ENCODE data around the gene CALCOCO1. TPM values are rescaled to one million over a fixed set of nuclear protein-coding genes. Genes with fewer than 3 reads are reported as not detected.

CALCOCO1 gene
- total RNA-seq, 1 experiment from 2014 or later = 27.0 TPM

DNA sequence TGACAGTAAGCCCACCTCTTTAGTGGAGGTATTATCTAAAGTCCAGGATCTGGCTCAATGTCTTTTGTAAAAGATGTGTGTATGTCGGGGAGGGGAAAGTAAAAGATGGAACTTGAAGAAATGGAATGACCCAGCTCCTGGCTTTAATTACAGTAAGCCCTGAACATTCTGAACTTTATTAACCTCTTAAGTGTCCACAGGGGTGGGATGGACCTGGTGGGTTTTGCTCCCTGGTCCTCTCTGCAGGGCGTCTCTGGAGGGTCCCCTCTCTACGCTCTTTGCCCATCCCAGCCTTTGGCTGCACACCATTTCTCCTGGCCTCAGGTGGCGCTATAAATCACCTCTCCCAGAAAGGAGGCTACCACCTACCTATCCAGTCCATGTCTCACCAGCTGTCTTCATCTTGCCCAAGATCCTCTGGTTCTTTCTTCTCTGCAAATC lies 28.2 kb upstream of the CALCOCO1 start:
- TF ChIP-seq IRF2 (CRISPR knock-in tag; IDR thresholded peaks at IDR 0.05; ENCODE audit: borderline replicate concordance, low read depth) (no peak), ETV6 (CRISPR knock-in tag; IDR thresholded peaks at IDR 0.05) (no peak), ZNF416 (CRISPR knock-in tag; IDR thresholded peaks at IDR 0.05) (no peak), ZNF121 (CRISPR knock-in tag; IDR thresholded peaks at IDR 0.05) (no peak), NFYB (CRISPR knock-in tag; conservative IDR thresholded peaks at IDR 0.05; ENCODE audit: low read depth) (no peak), TEAD4 (CRISPR knock-in tag; IDR thresholded peaks at IDR 0.05) (no peak), RORB (CRISPR knock-in tag; IDR thresholded peaks at IDR 0.05) (no peak), EMX1 (CRISPR knock-in tag; IDR thresholded peaks at IDR 0.05) (no peak)
- TF ChIP-seq, protein P1, sequence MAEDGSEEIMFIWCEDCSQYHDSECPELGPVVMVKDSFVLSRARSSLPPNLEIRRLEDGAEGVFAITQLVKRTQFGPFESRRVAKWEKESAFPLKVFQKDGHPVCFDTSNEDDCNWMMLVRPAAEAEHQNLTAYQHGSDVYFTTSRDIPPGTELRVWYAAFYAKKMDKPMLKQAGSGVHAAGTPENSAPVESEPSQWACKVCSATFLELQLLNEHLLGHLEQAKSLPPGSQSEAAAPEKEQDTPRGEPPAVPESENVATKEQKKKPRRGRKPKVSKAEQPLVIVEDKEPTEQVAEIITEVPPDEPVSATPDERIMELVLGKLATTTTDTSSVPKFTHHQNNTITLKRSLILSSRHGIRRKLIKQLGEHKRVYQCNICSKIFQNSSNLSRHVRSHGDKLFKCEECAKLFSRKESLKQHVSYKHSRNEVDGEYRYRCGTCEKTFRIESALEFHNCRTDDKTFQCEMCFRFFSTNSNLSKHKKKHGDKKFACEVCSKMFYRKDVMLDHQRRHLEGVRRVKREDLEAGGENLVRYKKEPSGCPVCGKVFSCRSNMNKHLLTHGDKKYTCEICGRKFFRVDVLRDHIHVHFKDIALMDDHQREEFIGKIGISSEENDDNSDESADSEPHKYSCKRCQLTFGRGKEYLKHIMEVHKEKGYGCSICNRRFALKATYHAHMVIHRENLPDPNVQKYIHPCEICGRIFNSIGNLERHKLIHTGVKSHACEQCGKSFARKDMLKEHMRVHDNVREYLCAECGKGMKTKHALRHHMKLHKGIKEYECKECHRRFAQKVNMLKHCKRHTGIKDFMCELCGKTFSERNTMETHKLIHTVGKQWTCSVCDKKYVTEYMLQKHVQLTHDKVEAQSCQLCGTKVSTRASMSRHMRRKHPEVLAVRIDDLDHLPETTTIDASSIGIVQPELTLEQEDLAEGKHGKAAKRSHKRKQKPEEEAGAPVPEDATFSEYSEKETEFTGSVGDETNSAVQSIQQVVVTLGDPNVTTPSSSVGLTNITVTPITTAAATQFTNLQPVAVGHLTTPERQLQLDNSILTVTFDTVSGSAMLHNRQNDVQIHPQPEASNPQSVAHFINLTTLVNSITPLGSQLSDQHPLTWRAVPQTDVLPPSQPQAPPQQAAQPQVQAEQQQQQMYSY (CRISPR knock-in tag; IDR thresholded peaks at IDR 0.05) = no peak
- TF ChIP-seq, protein P2, sequence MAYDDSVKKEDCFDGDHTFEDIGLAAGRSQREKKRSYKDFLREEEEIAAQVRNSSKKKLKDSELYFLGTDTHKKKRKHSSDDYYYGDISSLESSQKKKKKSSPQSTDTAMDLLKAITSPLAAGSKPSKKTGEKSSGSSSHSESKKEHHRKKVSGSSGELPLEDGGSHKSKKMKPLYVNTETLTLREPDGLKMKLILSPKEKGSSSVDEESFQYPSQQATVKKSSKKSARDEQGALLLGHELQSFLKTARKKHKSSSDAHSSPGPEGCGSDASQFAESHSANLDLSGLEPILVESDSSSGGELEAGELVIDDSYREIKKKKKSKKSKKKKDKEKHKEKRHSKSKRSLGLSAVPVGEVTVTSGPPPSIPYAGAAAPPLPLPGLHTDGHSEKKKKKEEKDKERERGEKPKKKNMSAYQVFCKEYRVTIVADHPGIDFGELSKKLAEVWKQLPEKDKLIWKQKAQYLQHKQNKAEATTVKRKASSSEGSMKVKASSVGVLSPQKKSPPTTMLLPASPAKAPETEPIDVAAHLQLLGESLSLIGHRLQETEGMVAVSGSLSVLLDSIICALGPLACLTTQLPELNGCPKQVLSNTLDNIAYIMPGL (CRISPR knock-in tag; IDR thresholded peaks at IDR 0.05) = no peak
- CTCF ChIA-PET = interaction anchor here (0.7 to 4.9 kb wide), 14 partner anchors 10 to 410 kb away, joined by 3 to 224 read pairs (median 7); partner anchors contain the start of gene HOXC10
- 0 out of 2 replicates have a peak overlapping the region, but pooled peaks have one; percentile 26 for H3K27ac Mint-ChIP-seq
- no peaks in the 10 kb centered on the region for H3K36me3 Mint-ChIP-seq
- POLR2A ChIA-PET = interaction anchor here (0.7 to 1.0 kb wide), 2 partner anchors 8 to 197 kb away, joined by 3 read pairs; no protein-coding TSS in a partner anchor
- H3K4me1 Mint-ChIP-seq = no peaks in the 10 kb centered on the region; the same call in none of the 2 replicates
- peaks cover 9% of the 10 kb centered on the region; the same call in 1 of the 2 replicates for H3K27me3 Mint-ChIP-seq (ENCODE audit: low read depth)
- ATAC-seq (peak; percentile 43), DNase-seq (ENCODE audit: low spot score) (peak; percentile 54)
- peak overlapping the region; percentile 65 for H3K4me3 Mint-ChIP-seq
- no peaks in the 10 kb centered on the region for H3K9me3 Mint-ChIP-seq

DNA sequence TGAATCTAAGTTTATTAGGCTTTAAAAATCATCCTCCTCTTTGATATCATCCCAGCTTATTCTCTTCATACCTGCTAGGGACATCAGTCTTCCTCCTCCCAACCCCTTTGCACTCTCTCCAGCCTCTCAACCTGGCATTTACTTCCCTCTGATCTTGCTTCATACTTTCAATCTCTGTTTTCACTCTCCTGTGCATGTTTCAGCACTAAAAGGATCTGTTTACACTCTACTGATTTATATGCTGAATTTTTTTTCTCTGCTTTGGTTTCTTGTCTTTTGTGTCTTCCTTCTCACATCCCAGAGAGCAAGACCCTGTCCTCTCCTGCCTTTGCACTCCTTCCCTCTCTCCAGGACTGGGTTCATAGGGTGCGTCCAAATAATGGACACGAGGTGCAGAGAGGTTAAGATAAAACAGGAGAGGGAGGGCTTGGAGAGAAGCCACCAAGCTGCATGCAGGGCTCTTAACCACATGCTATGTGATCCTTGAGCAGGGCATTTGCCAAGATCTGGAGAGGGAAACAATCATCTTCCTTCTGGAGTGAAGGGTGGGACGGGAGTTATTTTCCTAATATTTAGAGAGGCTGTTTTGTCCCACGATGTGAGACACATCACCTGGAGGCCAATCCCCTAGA lies 27.5 kb upstream of the CALCOCO1 start:
- POLR2A ChIA-PET = no interaction called here
- H3K9me3 Mint-ChIP-seq = no peaks in the 10 kb centered on the region
- H3K36me3 Mint-ChIP-seq = no peaks in the 10 kb centered on the region
- CTCF ChIA-PET = interaction anchor here (4.0 to 4.9 kb wide), 2 partner anchors 10 to 197 kb away, joined by 26 to 224 read pairs; no protein-coding TSS in a partner anchor
- H3K4me1 Mint-ChIP-seq = no peaks in the 10 kb centered on the region; the same call in none of the 2 replicates
- H3K27me3 Mint-ChIP-seq (ENCODE audit: low read depth) = peaks cover 7% of the 10 kb centered on the region; the same call in 1 of the 2 replicates
- no peak overlapping the region for H3K27ac Mint-ChIP-seq
- TF ChIP-seq, protein P1 (CRISPR knock-in tag; IDR thresholded peaks at IDR 0.05) = peak; percentile 61
- TF ChIP-seq, protein P3, sequence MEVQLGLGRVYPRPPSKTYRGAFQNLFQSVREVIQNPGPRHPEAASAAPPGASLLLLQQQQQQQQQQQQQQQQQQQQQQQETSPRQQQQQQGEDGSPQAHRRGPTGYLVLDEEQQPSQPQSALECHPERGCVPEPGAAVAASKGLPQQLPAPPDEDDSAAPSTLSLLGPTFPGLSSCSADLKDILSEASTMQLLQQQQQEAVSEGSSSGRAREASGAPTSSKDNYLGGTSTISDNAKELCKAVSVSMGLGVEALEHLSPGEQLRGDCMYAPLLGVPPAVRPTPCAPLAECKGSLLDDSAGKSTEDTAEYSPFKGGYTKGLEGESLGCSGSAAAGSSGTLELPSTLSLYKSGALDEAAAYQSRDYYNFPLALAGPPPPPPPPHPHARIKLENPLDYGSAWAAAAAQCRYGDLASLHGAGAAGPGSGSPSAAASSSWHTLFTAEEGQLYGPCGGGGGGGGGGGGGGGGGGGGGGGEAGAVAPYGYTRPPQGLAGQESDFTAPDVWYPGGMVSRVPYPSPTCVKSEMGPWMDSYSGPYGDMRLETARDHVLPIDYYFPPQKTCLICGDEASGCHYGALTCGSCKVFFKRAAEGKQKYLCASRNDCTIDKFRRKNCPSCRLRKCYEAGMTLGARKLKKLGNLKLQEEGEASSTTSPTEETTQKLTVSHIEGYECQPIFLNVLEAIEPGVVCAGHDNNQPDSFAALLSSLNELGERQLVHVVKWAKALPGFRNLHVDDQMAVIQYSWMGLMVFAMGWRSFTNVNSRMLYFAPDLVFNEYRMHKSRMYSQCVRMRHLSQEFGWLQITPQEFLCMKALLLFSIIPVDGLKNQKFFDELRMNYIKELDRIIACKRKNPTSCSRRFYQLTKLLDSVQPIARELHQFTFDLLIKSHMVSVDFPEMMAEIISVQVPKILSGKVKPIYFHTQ (CRISPR knock-in tag; IDR thresholded peaks at IDR 0.05) = no peak
- no peak overlapping the region for H3K4me3 Mint-ChIP-seq
- DNase-seq (ENCODE audit: low spot score) (no peak), ATAC-seq (no peak)

Measured in WTC11 (cell line).